Measurements from ENCODE around the gene DAB1.

The DAB1 gene

GRCh38 chr1:57208741-57209302 is 215.0 kb downstream of the DAB1 start:
- DNase-seq: no peak

- no peak for DNase-seq
These were observed 217.8 kb downstream of the DAB1 start for GRCh38 chr1:57206038-57206437.

GRCh38 chr1:57204942-57205787 is 218.7 kb downstream of the DAB1 start:
- DNase-seq: no peak

- DNase-seq: no peak
These were observed 219.8 kb downstream of the DAB1 start for GRCh38 chr1:57204091-57204490.

- no peak for DNase-seq
These were observed 221.6 kb downstream of the DAB1 start for GRCh38 chr1:57202241-57202640.

GRCh38 chr1:57198912-57199311 is 224.9 kb downstream of the DAB1 start:
- no peak for DNase-seq

GRCh38 chr1:57195436-57195941 is 228.4 kb downstream of the DAB1 start:
- no peak for DNase-seq

- DNase-seq: no peak
These were observed 231.6 kb downstream of the DAB1 start for GRCh38 chr1:57192222-57192621.

GRCh38 chr1:57190898-57191297 is 233.0 kb downstream of the DAB1 start:
- no peak for DNase-seq

GRCh38 chr1:57188168-57188567 is 235.7 kb downstream of the DAB1 start:
- DNase-seq: no peak

- DNase-seq: no peak
These were observed 237.4 kb downstream of the DAB1 start for GRCh38 chr1:57186455-57186854.

- no peak for DNase-seq
These were observed 244.9 kb downstream of the DAB1 start for GRCh38 chr1:57179001-57179400.

- no peak for DNase-seq
These were observed 248.4 kb downstream of the DAB1 start for GRCh38 chr1:57175506-57175905.

- no peak for DNase-seq
These were observed 251.8 kb downstream of the DAB1 start for GRCh38 chr1:57172040-57172439.

GRCh38 chr1:57167997-57168396 is 255.9 kb downstream of the DAB1 start:
- DNase-seq: no peak

GRCh38 chr1:57165546-57165945 is 258.3 kb downstream of the DAB1 start:
- no peak for DNase-seq

GRCh38 chr1:57164584-57164983 is 259.3 kb downstream of the DAB1 start:
- no peak for DNase-seq

GRCh38 chr1:57163789-57164188 is 260.1 kb downstream of the DAB1 start:
- DNase-seq: no peak

- DNase-seq: no peak
These were observed 260.5 kb downstream of the DAB1 start for GRCh38 chr1:57163325-57163724.

GRCh38 chr1:57162607-57163261 is 261.1 kb downstream of the DAB1 start:
- no peak for DNase-seq

GRCh38 chr1:57160594-57160993 is 263.3 kb downstream of the DAB1 start:
- DNase-seq: no peak

GRCh38 chr1:57158604-57158998 is 265.3 kb downstream of the DAB1 start:
- DNase-seq: no peak

GRCh38 chr1:57157818-57158603 is 265.8 kb downstream of the DAB1 start:
- no peak for DNase-seq
